LHCN-M2 (cell line): Measurements from ENCODE around the gene CNOT6L. TPM values are rescaled to one million over a fixed set of nuclear protein-coding genes. Genes with fewer than 3 reads are reported as not detected.

ENCODE experiments used
- DNase-seq: peaks from one replicate; pipeline ENCODE4 v3.0.0-alpha.2; 2012; ENCODE audit warnings: low read depth
- total RNA-seq: library from RNA; depleted of rRNA; stranded (reverse); fragments of >200 nt; gene quantifications from 2 replicates; pipeline ENCODE4 v1.2.3, GENCODE V29; 2014

CNOT6L gene
- total RNA-seq, 1 experiment from 2014 or later: 8.3 TPM

- peak; percentile 25 for DNase-seq
These were observed 1.7 kb upstream of the CNOT6L start for GRCh38 chr4:77820649-77821561.

- DNase-seq: peak; percentile 79
These were observed 878 bp upstream of the CNOT6L start for GRCh38 chr4:77819843-77820648.

DNA sequence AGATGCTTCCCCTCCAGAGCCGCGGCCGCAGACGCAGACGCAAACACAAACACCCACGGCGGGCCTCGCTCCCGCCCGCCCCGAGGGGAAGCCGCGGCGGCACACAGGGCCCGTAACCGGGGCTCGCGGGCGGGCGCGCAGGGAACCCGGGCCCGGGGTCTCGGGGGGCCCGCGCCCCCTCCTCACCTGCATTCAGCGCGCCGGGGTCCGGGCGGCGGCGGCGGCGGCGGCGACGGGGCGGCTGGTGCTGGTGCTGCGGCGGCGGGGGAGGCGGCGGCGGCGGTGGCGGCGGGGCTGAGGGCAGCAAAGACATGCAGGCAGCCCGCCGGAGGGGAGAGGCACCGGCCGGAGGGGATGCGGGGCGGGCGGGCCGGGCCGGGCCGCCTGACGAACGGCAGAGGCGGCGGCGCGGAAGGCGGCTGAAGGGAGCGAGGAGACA lies 255 bp upstream of the CNOT6L start:
- DNase-seq: no peak

DNA sequence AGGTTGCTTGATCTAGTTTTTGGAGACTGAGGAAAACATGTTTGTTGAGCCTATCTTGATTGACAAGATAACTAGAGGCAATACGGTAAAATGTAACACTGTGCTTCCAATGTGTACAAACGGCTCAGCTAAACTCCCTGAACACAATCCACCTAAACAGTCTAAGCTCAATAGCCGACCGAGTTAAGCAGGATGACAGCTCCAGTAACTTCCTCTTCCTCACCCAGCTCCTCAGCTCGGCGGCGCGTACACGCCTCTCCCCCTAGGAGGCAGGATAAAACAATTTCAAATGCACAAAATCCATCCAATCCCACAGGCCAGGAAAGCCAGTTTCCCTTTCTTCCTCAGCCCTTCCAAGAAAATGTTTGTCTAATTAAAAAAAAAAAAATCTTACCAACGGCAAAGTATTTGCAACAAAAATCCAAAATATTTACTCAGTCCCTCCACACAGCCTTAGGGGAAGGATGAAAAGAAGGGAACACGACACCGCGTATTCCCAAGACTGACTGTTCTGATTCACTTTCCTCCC lies 1.0 kb downstream of the CNOT6L start:
- peak; percentile 86 for DNase-seq

- DNase-seq: peak; percentile 9
These were observed 1.7 kb downstream of the CNOT6L start for GRCh38 chr4:77817304-77818072.

- DNase-seq: no peak
These were observed 2.6 kb downstream of the CNOT6L start for GRCh38 chr4:77816546-77816945.

- no peak for DNase-seq
These were observed 3.5 kb downstream of the CNOT6L start for GRCh38 chr4:77815636-77816035.

DNA sequence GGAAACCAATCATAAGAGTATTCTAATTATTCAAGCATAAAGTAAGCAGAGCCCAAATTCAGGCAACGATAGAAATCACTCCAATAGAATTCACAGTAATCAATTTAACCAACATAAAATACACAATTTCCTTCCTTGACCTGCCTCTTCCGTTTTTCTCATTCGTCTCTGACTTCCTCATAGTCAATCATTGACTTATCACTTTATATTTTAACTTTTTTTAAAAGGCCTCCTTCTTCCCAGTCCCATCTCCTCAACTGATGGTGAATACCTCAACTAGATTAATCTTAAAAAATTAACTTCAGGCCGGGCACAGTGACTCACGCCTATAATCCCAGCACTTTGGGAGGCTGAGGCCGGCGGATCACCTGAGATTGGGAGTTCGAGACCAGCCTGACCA lies 13.3 kb downstream of the CNOT6L start:
- no peak for DNase-seq

GRCh38 chr4:77804471-77804870 lies 14.7 kb downstream of the CNOT6L start:
- DNase-seq: peak; percentile 17

- no peak for DNase-seq
These were observed 16.8 kb downstream of the CNOT6L start for GRCh38 chr4:77802402-77802801.

DNA sequence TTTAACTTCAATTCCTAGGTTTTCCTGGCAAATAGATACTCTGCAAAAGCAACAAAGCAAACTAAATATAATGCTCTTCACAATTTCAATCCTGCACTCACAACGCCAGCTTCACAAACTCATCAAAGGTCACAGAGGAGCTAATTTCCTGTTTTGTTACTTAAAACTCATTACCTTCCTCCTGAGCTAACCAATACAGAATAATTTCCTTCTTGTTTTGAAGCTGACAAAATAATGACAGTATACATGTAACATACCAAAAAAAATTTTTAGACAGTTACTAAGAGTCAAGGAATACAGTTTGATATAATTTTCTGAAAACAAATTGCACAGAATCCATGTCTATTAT lies 17.9 kb downstream of the CNOT6L start:
- no peak for DNase-seq

DNA sequence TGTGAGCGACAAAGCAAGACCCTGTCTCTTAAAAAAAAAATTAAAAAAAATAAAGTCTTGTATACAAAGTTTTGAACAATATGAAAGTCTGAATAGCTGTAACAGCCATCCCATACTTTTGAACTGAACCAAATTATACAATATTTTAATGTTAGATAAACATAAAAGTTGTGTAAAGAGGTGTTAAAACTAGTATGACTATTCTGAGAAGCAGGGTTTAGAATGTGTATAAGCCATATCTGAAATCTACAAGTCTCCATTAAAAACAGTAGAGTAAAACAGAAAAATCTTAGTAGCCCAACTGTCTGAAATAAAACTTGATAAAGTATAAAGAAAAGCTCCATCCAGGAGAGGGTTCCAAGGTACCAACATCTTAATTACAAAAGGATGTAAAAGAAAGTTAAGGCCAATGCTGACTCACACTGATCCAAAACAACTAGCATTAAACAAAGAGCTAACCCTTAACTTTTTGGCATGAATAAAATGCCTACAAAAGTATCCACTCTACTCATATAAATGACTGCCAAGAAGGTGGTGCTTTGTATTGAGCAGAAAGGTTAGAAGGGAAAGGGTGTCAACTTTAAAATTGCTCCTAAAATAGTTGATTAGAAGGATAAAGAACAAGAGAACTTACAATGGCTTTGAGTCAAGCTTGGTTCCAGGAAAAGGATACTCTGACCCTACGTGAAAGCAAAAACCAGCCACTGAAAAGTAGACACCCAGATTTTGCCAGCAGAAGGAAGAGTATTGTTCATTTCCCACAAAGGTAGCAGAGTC lies 18.5 kb downstream of the CNOT6L start:
- DNase-seq: no peak

GRCh38 chr4:77800077-77800476 lies 19.1 kb downstream of the CNOT6L start:
- no peak for DNase-seq

DNA sequence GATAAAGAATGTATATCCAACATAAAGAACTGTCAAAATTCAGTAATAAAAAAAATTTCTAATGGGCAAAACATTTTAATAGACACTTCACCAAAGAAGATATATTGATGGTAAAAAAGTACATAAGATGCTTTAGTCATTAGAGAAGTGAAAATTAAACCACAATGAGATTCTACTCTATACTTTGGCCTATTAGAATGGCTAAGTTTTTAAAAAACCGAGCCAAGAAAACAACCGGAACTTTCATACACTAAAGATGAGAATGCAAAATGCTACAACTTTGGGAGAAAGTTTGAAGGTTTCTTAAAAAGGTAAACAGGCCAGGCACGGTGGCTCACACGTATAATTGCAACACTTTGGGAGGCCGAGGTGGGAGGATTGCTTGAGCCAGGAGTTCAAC lies 20.8 kb downstream of the CNOT6L start:
- DNase-seq: no peak

DNA sequence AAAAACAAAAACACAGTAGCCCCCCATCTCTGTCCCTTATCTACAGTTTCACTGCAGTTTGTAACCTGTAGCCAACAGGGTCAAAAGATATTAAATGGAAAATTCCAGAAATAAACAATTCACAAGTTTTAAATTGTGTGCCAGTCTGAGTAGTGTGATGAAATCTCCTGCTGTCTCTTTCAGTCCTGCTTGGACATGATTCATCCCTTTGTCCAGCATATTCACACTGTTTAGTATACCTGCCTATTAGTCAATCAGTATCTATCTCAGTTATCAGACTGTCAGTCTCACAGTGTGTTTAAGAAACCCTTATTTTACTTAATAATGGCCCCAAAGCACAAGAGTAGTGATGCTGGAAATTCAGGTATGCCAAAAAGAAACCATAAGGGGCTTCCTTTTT lies 21.9 kb downstream of the CNOT6L start:
- peak; percentile 61 for DNase-seq

- peak; percentile 53 for DNase-seq
These were observed 23.8 kb downstream of the CNOT6L start for GRCh38 chr4:77795326-77795725.

DNA sequence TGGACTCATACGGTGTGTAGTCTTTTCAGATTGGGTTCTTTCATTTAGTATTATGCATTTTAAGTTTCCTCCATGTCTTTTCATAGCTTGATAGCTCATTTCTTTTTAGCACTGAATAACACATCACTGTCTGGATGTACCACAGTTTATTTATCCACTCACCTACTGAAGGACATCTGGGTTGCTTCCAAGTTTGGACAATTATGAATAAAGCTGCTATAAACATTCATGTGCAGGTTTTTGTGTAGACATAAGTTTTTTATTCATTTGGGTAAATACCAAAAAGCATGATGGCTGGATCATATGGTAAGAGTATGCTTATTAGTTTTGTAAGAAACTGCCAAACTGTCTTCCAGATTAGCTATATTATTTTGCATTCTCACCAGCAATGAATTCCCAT lies 29.0 kb downstream of the CNOT6L start:
- no peak for DNase-seq

DNA sequence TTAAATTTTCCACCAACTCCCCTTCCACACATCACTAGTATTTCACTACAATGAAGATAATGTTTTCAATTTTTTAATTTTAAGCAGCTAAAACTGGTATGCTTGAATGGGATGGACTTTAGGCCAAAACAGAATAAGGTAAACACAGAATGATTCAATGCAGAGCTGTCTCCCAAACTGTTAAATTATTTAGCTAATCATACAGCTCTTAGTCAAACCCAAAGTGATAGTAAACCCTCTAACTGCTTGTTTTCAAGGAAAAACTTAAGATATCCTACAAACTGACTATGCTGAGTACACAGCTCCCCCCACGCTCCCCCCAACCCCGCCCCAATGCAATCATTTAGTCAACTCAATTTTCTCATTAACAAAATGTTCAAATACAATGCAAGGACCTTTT lies 30.2 kb downstream of the CNOT6L start:
- DNase-seq: no peak

- no peak for DNase-seq
These were observed 31.2 kb downstream of the CNOT6L start for GRCh38 chr4:77787969-77788368.

- DNase-seq: no peak
These were observed 33.5 kb downstream of the CNOT6L start for GRCh38 chr4:77785669-77786068.

- DNase-seq: no peak
These were observed 35.3 kb downstream of the CNOT6L start for GRCh38 chr4:77783895-77784294.
